Astrocyte of the spinal cord (primary cell): Measurements from ENCODE around the gene CCDC78.

Experiments
- DNase-seq: peaks from one replicate; pipeline ENCODE4 v3.0.0; 2011; ENCODE audit warnings: low read depth, low spot score
- H3K4me3 ChIP-seq: 2 replicates; pipeline ENCODE4 v1.5.1; 2011; ENCODE audit warnings: low read depth, mild to moderate bottlenecking, low read length, moderate library complexity
- CTCF ChIP-seq: IDR thresholded peaks from 2 replicates; pipeline ENCODE4 v1.5.1; 2012; ENCODE audit warnings: low read depth, mild to moderate bottlenecking, low read length, inconsistent platforms
- in situ Hi-C: cut with HindIII; loops from 2 replicates; pipeline ENCODE4 v1.10.0; 2017; ENCODE audit warnings: low sequenced_read_pairs

CCDC78 gene

GRCh38 chr16:683396-684070, 42.7 kb downstream of the CCDC78 start:
- in situ Hi-C loops, result no loop called here
- peak overlapping the region; percentile 48 for H3K4me3 ChIP-seq
- DNase-seq, result no peak
- TF ChIP-seq CTCF, result no peak

- in situ Hi-C loops, result no loop called here
- no peak for TF ChIP-seq CTCF
- peak overlapping the region; percentile 48 for H3K4me3 ChIP-seq
- no peak for DNase-seq
Measured at GRCh38 chr16:682493-683395, 43.5 kb downstream of the CCDC78 start.

GRCh38 chr16:681746-682427, 44.4 kb downstream of the CCDC78 start:
- peak overlapping the region; percentile 75 for H3K4me3 ChIP-seq
- DNase-seq, result peak; percentile 19
- TF ChIP-seq CTCF, result no peak
- in situ Hi-C loops, result no loop called here

GRCh38 chr16:680967-681745, 45.1 kb downstream of the CCDC78 start:
- peak; percentile 40 for DNase-seq
- no peak for TF ChIP-seq CTCF
- peak overlapping the region; percentile 75 for H3K4me3 ChIP-seq
- in situ Hi-C loops, result no loop called here

GRCh38 chr16:680625-680945, 45.7 kb downstream of the CCDC78 start:
- DNase-seq, result no peak
- H3K4me3 ChIP-seq, result peak overlapping the region; percentile 75
- TF ChIP-seq CTCF, result no peak
- in situ Hi-C loops, result no loop called here
